Measurements from ENCODE around the gene CLK2.
"Not testable (repeated sequence)": the region's sequence is repeated elsewhere in the genome, so short reads cannot be mapped to it uniquely, and the experiment has no call there.

CLK2 gene

DNA sequence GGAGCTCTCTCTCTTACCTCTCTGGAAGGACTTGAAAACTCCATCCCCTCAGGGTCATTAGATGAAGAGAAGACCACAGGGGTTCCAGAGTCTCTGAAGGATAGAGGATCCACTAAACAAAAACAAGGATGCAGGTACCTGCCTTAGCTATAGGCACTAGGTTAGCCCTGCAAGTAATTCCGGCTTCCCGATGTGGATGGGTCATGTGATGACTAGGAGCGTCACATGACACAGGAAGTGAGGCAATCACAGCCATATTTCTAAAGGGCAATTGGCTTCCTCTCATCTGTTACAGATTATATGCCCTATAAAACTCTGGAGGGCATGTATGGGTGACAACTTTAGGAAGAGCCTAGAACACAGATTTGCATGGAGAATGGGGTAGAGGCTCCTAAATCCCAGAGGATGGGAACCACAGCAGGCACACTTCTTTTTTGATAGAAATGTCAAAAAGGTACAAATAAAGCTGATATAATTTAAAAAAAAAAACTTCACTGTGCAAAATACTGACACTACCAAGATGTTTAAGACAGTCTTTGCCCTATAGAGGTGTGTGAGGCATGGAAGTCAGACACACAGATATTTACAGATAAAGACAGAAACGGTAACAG lies 32.1 kb downstream of the CLK2 start:
- peak; percentile 96 for DNase-seq

DNA sequence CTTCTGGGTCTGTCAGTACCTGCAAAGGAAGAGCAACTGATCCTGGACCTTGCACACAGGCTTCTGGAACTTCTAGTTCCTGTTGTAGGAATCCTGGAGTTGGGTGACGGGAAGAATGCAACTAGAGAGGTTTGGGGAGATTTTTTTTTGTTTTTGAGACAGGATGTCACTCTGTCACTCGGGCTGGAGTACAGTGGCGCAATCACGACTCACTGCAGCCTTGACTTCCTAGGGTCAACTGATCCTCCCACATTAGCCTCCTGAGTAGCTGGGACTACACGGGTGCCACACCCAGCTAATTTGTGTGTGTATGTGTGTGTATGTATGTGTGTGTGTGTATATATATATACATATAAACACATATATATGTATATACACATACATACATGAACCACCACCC lies 36.9 kb downstream of the CLK2 start:
- DNase-seq: no peak

GRCh38 chr1:155235375-155235774 lies 37.9 kb downstream of the CLK2 start:
- DNase-seq: not testable (repeated sequence)

GRCh38 chr1:155233502-155233901 lies 39.8 kb downstream of the CLK2 start:
- DNase-seq: not testable (repeated sequence)

GRCh38 chr1:155232001-155232978 lies 41.0 kb downstream of the CLK2 start:
- DNase-seq: not testable (repeated sequence)

GRCh38 chr1:155231302-155231701 lies 42.0 kb downstream of the CLK2 start:
- not testable (repeated sequence) for DNase-seq

GRCh38 chr1:155228096-155228427 lies 45.2 kb downstream of the CLK2 start:
- no peak for DNase-seq

DNA sequence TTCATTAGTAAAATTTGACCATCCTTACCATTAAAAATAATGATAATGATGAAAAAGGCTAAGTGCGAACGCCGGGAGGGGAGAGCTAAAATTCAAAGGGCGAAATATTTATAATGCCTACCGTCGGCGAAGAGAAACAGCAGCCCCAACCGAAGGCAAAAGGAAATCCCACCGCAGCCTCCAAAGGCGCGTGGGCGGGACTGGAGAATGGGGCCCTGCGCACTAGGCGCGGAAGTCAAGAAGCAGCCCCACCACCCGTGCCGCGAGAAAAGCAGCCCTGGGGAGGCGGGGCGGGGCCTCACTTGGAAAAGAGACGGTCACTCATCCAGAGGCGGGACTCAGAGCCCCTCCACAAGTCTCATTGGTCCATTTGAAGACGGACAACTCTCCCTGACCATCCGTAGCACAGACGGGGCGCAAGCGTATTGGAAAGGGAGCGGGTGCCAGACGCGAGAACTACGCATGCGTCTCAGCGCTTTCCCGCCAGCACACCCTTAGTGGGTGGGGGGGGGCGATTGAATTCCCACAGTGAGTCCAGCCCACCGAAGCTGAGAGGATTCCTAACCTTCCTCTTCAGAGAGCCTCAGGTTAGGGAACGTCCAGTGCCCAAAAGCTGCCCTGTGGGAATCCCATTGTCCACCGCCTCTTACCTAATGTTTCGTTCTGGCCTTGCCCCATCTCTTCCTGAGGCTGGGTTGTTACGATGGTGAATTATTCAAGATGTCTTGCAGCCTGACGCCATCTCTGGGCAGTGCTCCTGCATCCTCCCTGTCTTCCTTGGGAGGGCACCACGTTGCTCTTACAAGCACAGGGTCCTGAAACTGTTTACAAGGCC lies 45.8 kb downstream of the CLK2 start:
- peak; percentile 100 for DNase-seq

GRCh38 chr1:155226910-155227260 lies 46.4 kb downstream of the CLK2 start:
- peak; percentile 84 for DNase-seq

- DNase-seq: peak; percentile 96
Observed at GRCh38 chr1:155226188-155226909, 47.0 kb downstream of the CLK2 start.

GRCh38 chr1:155225404-155225759 lies 47.9 kb downstream of the CLK2 start:
- not testable (repeated sequence) for DNase-seq

GRCh38 chr1:155223047-155223446 lies 50.3 kb downstream of the CLK2 start:
- DNase-seq: no peak

DNA sequence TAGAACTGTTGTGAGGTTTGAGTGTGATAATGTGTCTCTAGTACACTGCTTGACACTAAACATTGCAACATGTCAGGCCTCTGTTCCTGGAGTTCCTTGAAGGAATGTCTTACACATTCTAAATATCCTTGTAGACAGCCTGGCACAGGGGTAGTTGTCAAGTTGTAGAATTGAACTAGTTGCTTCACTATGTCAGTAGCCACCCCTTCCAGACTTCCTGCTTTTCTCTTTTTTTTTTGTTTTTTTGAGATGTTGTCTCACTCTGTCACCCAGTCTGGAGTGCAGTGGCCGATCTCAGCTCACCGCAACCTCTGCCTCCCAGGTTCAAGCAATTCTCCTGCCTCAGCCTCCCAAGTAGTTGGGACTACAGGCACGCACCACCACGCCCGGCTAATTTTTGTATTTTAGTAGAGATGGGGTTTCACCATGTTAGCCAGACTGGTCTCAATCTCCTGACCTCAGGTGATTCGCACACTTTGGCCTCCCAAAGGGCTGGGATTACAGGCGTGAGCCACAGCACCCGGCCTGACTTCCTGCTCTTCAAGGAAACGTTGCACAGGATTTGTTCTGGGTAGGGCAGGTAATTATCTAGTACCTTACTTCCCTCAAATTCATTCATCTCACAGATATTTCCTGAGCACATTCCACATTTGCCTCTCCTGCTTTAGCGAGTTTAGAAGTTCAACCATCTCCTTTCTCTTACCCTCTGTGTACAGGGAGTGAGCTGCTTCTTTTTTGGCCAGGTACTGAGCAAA lies 52.9 kb downstream of the CLK2 start:
- not testable (repeated sequence) for DNase-seq

DNA sequence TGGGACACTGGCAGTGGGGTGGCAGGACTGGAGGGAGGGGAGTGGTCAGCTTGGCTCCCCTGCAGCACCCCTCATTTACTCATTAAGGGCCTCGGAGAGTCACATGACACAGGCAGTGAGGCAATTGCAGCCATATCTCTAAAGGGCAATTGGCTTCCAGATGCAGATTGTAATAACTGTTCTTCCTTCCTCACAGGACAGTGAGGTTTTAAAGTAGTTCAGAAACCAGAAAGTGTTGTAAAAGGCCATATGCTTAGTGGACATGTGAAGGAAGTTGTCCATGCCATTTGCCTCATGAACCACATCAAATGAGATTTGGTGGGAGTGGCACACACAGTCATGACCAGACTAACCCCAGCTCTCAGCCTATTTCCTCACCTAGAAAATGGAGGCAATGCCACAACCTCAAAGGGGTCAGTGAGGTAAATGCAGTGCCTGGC lies 53.7 kb downstream of the CLK2 start:
- DNase-seq: peak; percentile 74

DNA sequence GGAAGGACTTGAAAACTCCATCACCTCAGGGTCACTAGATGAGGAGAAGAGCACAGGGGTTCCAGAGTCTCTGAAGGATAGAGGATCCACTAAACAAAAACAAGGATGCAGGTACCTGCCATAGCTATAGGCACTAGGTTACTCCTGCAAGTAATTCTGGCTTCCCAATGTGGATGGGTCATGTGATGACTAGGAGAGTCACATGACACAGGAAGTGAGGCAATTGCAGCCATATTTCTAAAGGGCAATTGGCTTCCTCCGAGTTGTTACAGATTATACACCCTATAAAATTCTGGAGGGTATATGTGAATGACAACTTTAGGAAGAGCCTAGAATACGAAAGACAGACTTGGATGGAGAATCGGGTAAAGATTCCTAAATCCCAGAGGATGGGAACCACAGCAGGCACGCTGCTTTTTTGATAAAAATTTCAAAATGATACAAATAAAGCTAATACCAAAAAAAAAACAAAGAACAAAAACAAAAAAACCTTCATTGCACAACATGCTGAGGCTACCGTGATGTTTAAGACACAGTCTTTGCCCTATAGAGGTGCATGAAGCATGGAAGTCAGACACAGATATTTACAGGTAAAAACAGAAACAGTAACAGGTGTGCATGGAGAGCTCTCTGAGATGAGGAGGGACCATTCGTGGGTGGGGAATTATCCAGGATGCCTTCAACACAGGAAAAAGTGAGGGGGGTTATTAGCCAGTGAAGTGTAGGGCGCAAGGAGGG lies 54.3 kb downstream of the CLK2 start:
- DNase-seq: peak; percentile 81

GRCh38 chr1:155214702-155215101 lies 58.6 kb downstream of the CLK2 start:
- DNase-seq: not testable (repeated sequence)

All from hematopoietic multipotent progenitor cell treated with erythropoietin and hydrocortisone succinate and interleukin-3 and kit ligand, for 6 days (in vitro differentiated cells).